T-helper 17 cell (primary cell): ENCODE measurements around the gene ERGIC1. TPM values are rescaled to one million over a fixed set of nuclear protein-coding genes. Genes with fewer than 3 reads are reported as not detected.
A peak's percentile ranks its signal among the peaks of the same experiment; 100 is the strongest.
"Not testable (repeated sequence)": the region's sequence is repeated elsewhere in the genome, so short reads cannot be mapped to it uniquely, and the experiment has no call there.

Experiments used
- ATAC-seq: fragments of 150-1000 bp; cut with Tn5 transposase; 2 replicates; pipeline ENCODE4 v1.10.0; 2021; ENCODE audit warnings: mild to moderate bottlenecking, moderate library complexity
- DNase-seq, 3 donors: peaks; one replicate each; pipeline versions ENCODE4 v3.0.0 to v3.0.0-alpha.2; 2020 to 2021
- H3K9me3 ChIP-seq: one replicate; pipeline ENCODE4 v1.7.0; 2013; ENCODE audit warnings: low read length, mild to moderate bottlenecking; ENCODE audit not compliant: control insufficient read depth, poor library complexity, severe bottlenecking
- H3K27ac Mint-ChIP-seq: one replicate; pipeline ENCODE4 v1.8.0; 2022; ENCODE audit warnings: mild to moderate bottlenecking, moderate library complexity, mixed read lengths
- H3K27me3 Mint-ChIP-seq: one replicate; pipeline ENCODE4 v1.8.0; 2022; ENCODE audit warnings: mixed read lengths
- H3K36me3 Mint-ChIP-seq: one replicate; pipeline ENCODE4 v1.8.0; 2022; ENCODE audit warnings: low read depth, mixed read lengths
- H3K4me1 Mint-ChIP-seq: one replicate; pipeline ENCODE4 v1.8.0; 2022; ENCODE audit warnings: mild to moderate bottlenecking, mixed read lengths
- H3K4me3 Mint-ChIP-seq: one replicate; pipeline ENCODE4 v1.8.0; 2022; ENCODE audit warnings: mild to moderate bottlenecking, moderate library complexity, mixed read lengths
- total RNA-seq, 4 donors: library from RNA in 2 of 4; stranded (reverse) in 2 of 4; gene quantifications; one replicate each; pipeline ENCODE4 v1.2.3 and lab custom pipeline; 2022 to 2026

The ERGIC1 gene
- total RNA-seq = 10 to 100 TPM; 50.1 to 53.1 TPM
- total RNA-seq (lab: John Stamatoyannopoulos, UW) = 43.3 to 61.1 reads per million in 2 donors

- DNase-seq = peak; percentile 51 to 73 (median 70)
- no peaks in the 10 kb centered on the region for H3K9me3 ChIP-seq
- H3K4me1 Mint-ChIP-seq = peaks cover 23% of the 10 kb centered on the region
- H3K4me3 Mint-ChIP-seq = peak within 1 kb of the TSS; percentile 93
- H3K27ac Mint-ChIP-seq = peak within 1 kb of the TSS; percentile 96
- no peaks in the 10 kb centered on the region for H3K27me3 Mint-ChIP-seq
- ATAC-seq = peak; percentile 81
- H3K36me3 Mint-ChIP-seq = no peaks in the 10 kb centered on the region
These were observed at the start of gene ERGIC1 for GRCh38 chr5:172833686-172834414. Gene ERGIC1, plus strand, starts transcription at chr5:172834251. Its CDS starts 163 bp downstream, at chr5:172834414.

- Mint-ChIP-seq H3K36me3 (no peaks in the 10 kb centered on the region), H3K4me3 (no peak overlapping the region), H3K4me1 (no peaks in the 10 kb centered on the region), H3K27me3 (no peaks in the 10 kb centered on the region), H3K27ac (no peak overlapping the region)
- DNase-seq (no peak), ATAC-seq (no peak)
- no peaks in the 10 kb centered on the region for H3K9me3 ChIP-seq
These were observed 48.5 kb upstream of the ERGIC1 start for GRCh38 chr5:172785429-172786088.

DNA sequence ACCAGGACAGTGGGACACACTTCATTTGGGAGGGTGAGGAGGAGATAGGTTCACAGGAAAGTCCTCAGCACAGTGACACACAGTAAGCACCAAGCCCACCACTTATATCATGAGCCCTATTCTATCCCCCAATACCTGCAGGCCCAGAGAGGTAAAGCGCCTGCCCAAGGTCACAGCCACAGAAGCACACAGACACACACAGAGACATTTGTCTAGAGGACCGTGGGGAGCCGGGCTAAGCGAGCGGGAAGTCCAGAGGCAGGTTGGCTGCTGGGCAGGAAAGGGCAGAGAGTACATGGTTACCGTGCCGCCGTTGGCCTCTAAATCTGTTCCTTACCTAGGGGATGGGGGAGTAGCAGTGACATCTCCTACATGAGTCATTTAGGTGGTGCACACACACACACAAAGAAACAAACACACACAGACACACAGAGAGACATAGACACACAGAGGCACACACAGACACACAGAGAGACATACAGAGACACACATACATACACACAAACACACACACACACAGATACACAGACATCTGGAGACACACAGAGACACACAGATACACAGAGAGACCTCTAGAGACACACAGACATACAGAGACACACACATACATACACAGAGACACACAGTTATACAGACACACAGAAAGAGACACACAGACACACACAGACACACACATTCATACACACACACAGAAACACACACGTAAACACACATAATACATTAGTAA is 47.2 kb upstream of the ERGIC1 start:
- no peaks in the 10 kb centered on the region for H3K4me1 Mint-ChIP-seq
- no peaks in the 10 kb centered on the region for H3K36me3 Mint-ChIP-seq
- no peaks in the 10 kb centered on the region for H3K9me3 ChIP-seq
- ATAC-seq (no peak), DNase-seq (no peak)
- no peak overlapping the region for H3K4me3 Mint-ChIP-seq
- H3K27me3 Mint-ChIP-seq = no peaks in the 10 kb centered on the region
- H3K27ac Mint-ChIP-seq = no peak overlapping the region

DNA sequence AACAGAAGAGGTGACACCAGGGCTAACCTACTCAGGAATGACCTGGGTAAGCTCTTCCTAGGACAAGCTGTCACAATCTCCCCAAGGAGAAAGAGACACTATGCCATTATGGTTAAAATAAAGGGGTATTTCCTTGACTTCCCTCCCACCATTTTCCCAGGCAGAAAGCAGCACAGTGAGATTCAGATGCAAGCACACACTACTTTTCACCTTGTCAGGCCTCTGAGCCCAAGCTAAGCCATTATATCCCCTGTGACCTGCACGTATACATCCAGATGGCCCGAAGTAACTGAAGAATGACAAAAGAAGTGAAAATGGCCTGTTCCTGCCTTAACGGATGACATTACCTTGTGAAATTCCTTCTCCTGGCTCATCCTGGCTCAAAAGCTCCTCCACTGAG is 46.5 kb upstream of the ERGIC1 start:
- not testable (repeated sequence) for H3K4me1 Mint-ChIP-seq, H3K36me3 Mint-ChIP-seq, H3K4me3 Mint-ChIP-seq, H3K27me3 Mint-ChIP-seq, DNase-seq, H3K9me3 ChIP-seq, ATAC-seq, H3K27ac Mint-ChIP-seq

DNA sequence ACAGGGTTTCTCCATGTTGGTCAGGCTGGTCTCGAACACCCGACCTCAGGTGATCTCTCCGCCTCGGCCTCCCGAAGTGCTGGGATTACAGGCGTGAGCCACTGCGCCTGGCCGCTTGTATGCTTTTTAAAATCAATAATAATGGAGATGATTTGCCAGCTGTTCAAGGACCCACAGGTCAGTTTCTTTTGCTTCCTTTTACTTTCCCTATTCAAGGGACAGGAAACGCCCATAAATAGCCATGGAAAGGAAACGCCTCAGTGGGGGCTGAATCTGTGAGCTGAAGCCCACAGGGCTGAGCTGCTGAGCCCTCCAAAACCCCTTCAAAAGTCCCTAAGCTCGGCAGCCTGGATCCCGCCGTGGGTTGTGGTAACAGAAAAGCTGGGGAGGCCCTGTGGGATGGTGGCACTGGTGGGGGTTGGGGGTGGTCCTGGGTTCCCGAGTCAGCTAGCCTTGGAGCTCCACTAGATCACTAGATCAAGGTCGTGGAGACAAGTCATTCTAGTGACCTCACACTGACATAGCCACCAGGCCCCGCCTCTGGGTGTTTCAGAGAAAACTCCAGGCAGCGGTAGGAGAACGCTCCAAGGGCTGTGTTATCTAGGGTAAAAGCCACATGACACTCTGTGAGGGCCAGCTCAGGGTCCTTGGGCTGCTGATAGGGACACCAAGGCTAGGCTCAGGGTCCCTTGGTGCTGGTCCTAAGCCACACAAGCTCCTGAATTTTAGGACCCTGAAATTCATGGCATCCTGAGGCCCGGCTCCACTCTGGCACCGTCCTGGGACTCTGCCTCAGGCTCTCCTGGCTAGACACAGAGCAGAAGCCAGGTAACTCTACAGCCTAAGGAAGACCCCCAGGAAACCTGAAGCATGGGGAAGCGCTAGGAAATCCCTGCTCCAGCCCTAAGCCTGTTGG is 45.0 kb upstream of the ERGIC1 start:
- ATAC-seq (no peak), DNase-seq (no peak)
- no peaks in the 10 kb centered on the region for H3K36me3 Mint-ChIP-seq
- H3K27ac Mint-ChIP-seq = no peak overlapping the region
- no peaks in the 10 kb centered on the region for H3K9me3 ChIP-seq
- H3K27me3 Mint-ChIP-seq = no peaks in the 10 kb centered on the region
- H3K4me1 Mint-ChIP-seq = no peaks in the 10 kb centered on the region
- no peak overlapping the region for H3K4me3 Mint-ChIP-seq

GRCh38 chr5:172789687-172790495 is 44.2 kb upstream of the ERGIC1 start:
- Mint-ChIP-seq H3K27me3 (no peaks in the 10 kb centered on the region), H3K36me3 (no peaks in the 10 kb centered on the region), H3K27ac (no peak overlapping the region), H3K4me3 (no peak overlapping the region), H3K4me1 (no peaks in the 10 kb centered on the region)
- DNase-seq (no peak), ATAC-seq (no peak)
- no peaks in the 10 kb centered on the region for H3K9me3 ChIP-seq

DNA sequence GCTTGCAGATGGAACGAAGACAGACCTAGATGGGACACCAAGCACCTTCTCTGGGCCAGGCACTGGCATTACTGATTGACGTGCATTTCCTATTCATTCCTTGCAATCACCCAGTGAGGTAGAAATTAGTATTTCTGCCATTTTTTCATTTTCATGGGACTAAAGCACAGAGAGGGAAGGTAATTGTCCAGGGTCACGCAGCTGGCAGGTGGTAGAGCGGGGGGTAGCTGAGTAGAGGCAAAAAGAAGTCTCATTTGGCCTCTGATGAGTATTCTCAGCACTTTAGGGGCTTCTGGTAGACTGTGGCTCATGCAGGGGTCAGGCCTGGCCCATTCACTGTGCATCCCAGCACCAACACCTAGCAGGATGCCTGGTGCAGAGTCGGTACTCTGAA is 43.6 kb upstream of the ERGIC1 start:
- Mint-ChIP-seq H3K27ac (no peak overlapping the region), H3K4me3 (no peak overlapping the region), H3K36me3 (no peaks in the 10 kb centered on the region), H3K4me1 (no peaks in the 10 kb centered on the region), H3K27me3 (no peaks in the 10 kb centered on the region)
- DNase-seq = no peak
- ATAC-seq = no peak
- H3K9me3 ChIP-seq = no peaks in the 10 kb centered on the region

GRCh38 chr5:172791286-172791685 is 42.8 kb upstream of the ERGIC1 start:
- Mint-ChIP-seq H3K36me3 (no peaks in the 10 kb centered on the region), H3K4me1 (no peaks in the 10 kb centered on the region), H3K4me3 (no peak overlapping the region), H3K27me3 (no peaks in the 10 kb centered on the region), H3K27ac (no peak overlapping the region)
- no peak for ATAC-seq
- no peaks in the 10 kb centered on the region for H3K9me3 ChIP-seq
- DNase-seq = no peak

GRCh38 chr5:172791726-172792445 is 42.2 kb upstream of the ERGIC1 start:
- no peaks in the 10 kb centered on the region for H3K36me3 Mint-ChIP-seq
- ATAC-seq (no peak), DNase-seq (no peak)
- H3K9me3 ChIP-seq = no peaks in the 10 kb centered on the region
- no peaks in the 10 kb centered on the region for H3K27me3 Mint-ChIP-seq
- no peaks in the 10 kb centered on the region for H3K4me1 Mint-ChIP-seq
- no peak overlapping the region for H3K27ac Mint-ChIP-seq
- H3K4me3 Mint-ChIP-seq = no peak overlapping the region

DNA sequence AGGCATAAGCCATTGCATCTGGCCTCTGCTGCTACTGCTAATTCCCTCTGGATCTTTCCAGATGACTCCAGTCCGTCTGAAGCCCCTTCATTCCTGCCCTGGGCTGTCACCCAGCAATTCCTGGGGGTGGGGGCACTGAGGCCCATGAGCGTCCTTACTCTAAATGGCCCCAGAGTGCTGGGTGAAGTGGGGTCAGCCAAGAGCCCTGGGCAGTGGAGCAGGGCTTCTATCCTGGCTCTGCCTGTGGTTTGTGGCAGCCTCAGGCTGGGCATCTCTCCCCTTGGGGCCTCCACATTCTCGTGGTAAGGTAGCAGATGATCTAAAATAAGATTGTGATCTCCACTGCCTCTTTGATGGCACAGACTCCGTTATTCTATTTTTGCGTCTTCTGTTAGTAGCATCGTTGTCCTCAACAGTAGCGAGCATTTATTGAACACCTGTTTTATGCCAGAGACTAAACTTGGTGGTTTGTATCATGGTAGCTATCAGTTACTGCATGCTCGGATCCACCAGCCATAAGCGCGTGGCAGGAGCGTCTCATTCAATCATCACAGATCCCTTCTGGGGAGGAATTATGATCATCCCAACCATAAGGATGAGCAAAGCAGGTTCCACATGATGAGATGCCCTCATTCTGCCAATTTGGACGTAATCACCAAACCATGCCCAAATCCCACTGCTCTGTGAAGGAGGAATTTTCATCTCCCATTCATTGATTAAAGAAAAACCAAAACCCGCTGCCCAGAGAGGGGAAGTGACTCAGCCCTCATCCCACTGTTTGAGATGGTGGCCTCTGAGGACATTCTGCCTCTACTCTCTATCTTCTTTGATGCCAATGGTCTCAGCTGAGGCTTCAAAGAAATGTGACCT is 41.1 kb upstream of the ERGIC1 start:
- peaks cover 4% of the 10 kb centered on the region for H3K4me1 Mint-ChIP-seq
- DNase-seq (no peak), ATAC-seq (no peak)
- H3K4me3 Mint-ChIP-seq = no peak overlapping the region
- no peaks in the 10 kb centered on the region for H3K9me3 ChIP-seq
- H3K27ac Mint-ChIP-seq = peak overlapping the region; percentile 70
- H3K27me3 Mint-ChIP-seq = no peaks in the 10 kb centered on the region
- no peaks in the 10 kb centered on the region for H3K36me3 Mint-ChIP-seq
